Measurements from ENCODE around the gene LRRC72.
"Not testable (repeated sequence)": the region's sequence is repeated elsewhere in the genome, so short reads cannot be mapped to it uniquely, and the experiment has no call there.

The LRRC72 gene

DNA sequence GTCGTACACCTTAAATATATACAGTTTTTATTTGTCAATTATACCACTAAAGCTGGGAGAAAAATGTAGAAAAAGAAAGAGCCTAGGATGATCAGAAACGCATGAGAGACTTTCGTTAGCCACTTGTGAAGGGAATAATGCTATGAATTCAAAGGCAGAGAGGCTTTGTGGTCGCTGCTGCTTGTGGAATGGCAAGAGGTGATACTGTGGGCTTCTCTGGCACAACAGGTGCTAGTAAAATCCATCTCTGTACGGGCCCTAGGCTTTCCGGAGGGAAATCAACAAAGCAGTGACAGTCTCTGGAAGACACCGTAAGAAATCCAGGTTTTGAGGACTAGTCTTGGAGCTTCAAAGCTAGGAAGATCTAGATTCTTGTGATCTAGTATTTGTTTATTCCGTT lies 52.6 kb downstream of the LRRC72 start:
- no peak for DNase-seq (ENCODE audit: low read depth, low spot score)

DNA sequence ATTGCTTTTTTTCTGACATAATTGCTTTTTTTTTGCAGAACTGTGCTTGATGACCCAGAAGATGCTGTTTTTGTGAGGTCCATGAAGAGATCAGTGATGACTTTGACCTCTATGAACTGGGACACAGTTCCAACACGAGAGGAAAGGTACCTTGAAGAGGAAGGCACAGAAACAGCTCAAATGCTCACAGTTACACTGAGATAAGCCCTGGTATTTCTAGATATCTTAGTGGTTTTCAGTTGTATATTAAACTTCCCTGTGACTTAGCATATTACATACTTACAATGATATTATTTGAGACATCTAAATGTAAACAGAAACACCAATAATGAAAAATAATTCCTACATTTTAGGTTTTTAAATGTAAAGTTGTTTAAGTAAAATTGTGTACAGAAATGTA lies 54.7 kb downstream of the LRRC72 start:
- no peak for DNase-seq (ENCODE audit: low read depth, low spot score)

DNA sequence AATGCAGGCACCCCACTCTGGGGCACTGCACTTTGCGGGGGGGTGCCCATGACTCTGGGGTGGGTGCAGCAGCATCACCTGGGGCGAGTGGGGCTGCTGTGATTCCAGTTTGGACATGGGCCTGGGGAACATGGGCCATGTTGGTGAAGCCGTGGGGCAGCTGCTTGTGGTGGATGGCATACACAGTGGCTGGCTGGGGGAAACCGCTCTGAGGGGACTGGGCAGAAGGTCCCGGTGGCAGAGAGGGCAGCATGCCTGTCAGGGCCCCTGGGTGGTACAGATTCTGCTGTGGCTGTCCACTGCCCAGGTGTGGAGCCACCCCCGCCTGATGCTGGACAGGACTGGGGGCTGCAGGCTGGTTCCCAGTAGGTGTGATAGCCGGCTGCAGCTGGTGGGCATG lies 57.2 kb downstream of the LRRC72 start:
- DNase-seq (ENCODE audit: low read depth, low spot score) = no peak

DNA sequence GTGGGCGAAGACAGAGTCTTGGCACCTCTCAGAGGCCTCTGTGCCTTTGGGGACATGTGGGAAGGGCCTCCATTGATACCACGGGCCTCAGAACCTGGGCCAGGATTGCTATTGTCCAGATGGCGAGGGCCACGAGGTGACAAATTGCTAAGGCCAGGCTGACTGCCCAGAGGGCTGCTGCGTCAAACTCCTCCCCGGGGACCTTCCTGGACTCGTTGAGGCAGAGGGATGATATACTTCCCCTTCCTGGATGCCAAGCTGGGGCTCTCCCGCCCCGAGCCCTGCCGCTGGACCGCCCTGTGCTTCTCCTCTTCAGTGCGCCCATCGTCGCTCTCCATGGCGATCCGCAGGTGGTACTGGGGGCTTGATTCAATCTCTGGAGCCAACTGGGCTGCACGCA lies 58.9 kb downstream of the LRRC72 start:
- no peak for DNase-seq (ENCODE audit: low read depth, low spot score)

DNA sequence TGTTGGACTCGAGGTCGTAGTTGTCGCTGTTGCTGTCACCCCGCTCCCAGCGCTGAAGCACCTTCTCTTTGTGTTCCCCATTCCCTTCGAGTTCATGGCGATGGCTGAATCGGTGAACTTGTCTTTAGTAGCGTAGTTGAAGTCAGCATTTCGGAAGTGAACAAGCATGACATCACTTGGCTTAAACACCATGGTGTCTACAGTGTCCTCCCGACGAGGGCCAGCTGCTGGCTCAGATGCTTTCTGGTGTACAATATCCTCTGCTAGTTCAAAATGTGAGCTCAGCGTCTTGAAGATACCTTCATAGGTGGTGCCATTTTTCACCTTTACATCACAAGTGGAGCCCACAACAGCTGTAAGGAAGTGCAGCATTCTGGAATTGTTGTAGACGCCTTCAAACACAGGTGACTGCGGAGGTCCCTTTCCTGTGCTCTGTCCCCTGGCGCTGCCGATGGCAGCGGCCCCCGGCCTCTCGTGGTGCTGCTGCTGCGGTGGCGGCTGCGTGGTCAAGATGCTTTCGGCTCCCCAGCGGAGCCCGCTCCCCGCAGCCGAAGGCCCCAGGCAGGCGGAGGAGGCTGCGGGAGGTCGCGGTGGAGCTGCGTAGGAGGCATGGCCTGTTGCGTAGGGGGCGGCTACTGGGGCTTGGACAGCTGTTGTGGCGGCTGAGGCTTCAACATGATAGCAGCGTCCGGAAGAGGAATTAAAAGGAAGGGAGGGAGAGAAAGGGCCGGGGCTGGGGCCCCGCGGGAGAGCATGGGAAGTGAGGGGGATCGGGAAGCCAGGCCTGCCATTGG lies 59.7 kb downstream of the LRRC72 start:
- DNase-seq (ENCODE audit: low read depth, low spot score) = no peak

DNA sequence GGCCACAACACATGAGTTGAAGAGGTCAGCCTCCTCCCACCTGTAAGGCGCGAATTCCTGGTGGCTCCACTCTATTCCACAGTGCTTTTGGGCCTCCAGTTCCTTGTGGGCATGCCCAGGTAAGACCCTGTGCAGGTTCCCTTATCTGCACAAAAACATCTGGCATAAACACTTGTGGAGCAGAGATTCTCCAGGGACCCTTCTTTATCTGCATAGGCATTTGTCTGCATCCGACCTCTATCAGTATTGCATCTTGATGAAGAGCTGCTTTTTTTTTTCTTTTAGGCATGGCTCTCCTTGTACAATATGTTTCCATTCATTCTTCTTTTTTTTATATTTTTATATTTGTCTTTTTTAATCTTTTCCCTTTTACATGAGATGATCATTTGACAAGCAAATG lies 60.5 kb downstream of the LRRC72 start:
- no peak for DNase-seq (ENCODE audit: low read depth, low spot score)

DNA sequence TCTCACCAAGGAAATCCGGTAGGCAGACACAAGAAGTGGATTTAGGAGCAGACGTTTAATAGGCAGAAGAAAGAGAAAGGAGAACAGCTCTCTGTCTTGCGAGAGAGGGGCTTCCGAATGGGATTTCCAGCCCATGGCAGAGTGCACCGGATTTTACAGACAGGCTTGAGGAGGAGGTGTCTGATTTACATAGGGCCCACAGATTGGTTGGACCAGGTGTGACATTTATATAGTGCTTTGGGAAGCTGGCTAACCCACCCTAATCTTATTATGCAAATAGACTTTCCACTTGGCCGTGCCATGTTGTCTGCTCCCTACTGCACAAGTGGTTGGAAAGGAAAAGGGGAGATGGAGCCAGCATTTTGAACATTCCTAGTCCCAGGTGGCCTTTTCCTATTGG lies 61.2 kb downstream of the LRRC72 start:
- no peak for DNase-seq (ENCODE audit: low read depth, low spot score)

DNA sequence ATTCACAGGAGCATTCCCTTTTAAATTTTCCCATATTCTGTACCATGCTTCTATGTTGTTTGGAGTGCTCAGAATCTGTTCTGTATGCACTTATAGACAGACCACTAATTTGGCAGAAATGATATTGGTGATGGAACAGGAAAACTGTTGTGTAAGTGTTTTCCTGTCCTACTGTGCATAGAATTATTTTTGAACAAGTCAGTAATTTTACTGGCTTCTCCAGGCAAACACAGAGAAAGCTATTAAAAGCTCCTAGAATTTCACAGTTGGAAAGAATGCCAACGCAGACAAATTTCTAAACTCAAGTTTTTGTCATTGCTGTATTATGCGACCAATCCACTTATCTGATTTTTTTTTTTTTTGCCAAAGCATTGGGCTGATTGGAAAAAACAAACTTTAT lies 63.3 kb downstream of the LRRC72 start:
- no peak for DNase-seq (ENCODE audit: low read depth, low spot score)

DNA sequence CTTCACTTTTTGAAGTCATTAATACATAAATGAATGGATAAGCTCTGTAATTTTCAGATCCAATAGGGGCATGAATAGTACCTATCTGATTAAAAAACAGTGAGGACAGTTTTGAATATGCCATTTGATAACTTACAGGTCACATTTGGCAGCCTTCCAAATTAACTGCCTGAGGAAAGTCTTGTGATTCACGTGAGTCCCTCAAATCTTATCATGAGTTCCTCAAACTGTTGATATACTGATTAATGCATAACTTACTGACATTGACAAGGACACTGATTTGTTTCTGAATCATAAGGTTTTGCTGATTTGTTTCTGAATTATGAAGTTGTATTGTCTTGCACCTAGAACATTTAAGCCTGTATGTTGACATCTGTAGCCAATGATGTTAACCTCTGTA lies 63.8 kb downstream of the LRRC72 start:
- DNase-seq (ENCODE audit: low read depth, low spot score) = no peak

DNA sequence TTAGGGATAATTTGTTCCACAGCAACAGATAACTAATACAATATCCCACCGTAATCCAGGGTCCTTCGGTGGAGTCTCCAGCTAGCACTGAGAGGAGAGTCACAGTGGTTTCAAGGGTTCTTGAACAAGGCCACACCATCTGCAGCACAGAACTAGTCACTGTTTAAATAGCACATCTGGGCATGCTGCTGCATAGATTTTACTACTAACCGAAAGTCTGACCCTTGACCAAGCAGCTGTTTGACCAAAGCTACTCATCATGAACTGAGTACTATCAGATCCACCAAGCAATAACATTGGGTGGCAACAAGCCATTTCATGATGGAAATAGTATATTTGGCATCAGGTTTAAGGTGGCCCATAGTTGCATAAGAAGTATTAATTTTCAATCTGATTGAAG lies 65.8 kb downstream of the LRRC72 start:
- no peak for DNase-seq (ENCODE audit: low read depth, low spot score)

DNA sequence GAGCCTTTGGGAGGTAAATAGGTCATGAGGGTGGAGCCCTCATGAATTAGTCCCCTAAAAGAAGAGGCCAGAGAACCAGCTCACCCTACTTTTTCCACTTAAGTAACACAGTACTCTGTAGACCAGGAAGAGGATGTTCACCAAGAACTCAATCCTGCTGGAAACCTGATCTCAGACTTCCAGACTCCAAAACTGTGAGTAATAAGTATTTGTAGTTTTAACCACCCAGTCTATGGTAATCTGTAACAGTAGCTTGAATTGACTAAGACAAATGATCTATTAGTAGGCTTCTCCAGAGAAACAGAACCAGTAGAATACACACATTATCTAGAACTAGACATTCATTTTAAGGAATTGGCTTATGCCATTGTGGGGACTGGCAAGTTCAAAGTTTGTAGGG lies 67.4 kb downstream of the LRRC72 start:
- no peak for DNase-seq (ENCODE audit: low read depth, low spot score)

DNA sequence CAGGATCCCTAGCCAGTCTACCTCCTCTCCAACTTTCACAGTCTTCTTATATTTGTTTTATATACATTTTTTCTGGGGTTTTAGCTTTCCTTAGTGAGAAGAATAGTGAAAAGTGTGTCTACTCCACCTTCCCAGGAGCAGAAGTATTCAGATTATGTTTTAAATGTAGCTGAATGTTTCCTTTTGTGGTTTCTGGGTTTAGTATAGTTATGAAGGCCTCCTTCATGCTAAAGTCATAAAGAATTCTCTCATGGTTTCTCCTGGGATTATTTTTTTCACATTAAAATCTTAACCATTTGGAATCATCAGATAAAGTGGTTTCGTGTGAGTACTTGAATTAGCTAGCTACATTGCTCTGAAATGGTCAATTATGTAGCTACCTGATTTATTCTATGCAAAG lies 68.1 kb downstream of the LRRC72 start:
- DNase-seq (ENCODE audit: low read depth, low spot score) = no peak

DNA sequence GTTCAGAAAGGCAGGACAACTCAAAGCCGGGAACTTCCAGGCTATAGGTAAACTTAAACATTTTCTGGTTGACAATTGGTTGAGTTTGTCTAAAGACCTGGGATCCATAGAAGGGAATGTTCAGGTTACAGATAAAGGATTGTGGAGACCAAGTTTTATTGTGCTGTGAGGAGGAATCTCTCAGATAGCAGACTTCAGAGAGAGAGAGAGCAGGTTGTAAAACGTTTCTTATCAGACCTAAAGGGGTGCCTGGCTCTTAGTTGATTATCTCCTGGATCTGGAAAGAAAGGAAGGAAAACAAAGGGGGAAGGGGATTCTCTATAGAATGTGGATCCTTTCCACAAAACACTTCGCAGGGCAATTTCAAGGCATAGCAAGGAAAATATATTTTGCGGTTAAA lies 69.0 kb downstream of the LRRC72 start:
- not testable (repeated sequence) for DNase-seq (ENCODE audit: low read depth, low spot score)

DNA sequence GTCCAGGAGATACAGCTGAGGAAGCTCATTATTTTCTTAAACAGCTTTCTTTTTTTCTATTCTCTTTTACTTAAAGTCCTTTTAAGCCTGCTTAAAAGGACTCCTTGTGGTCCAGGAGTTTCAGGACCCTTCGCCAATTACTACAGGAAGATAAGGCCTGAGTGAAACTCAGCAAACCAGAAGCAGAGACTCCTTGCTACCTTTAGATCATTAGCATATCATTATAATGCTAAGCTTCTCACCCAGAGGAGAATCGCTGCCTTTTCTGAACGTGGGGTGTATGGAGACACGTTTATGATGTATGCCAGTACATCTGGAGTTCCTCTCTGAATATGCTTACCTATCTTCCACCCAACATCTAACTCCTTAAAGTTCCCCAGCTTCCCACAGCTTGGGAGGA lies 71.4 kb downstream of the LRRC72 start:
- no peak for DNase-seq (ENCODE audit: low read depth, low spot score)

DNA sequence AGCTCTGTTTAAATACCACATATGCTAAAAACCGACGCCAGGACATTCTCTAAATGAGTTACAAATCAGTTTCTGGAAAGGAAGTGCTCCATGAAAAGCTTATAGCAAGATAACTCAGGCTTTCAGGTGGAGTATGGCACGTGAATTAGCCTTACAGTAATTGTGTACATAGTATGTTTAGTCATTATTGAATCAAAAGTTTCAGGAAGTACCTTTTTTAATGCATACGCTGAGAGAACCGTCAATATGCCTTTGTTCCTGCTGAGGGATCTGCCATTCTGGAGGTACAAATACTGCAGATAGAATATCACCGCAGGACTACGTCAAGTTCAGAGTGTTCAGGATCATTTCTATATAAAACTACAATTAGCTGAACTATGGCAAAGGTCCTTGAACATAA lies 73.2 kb downstream of the LRRC72 start:
- no peak for DNase-seq (ENCODE audit: low read depth, low spot score)

DNA sequence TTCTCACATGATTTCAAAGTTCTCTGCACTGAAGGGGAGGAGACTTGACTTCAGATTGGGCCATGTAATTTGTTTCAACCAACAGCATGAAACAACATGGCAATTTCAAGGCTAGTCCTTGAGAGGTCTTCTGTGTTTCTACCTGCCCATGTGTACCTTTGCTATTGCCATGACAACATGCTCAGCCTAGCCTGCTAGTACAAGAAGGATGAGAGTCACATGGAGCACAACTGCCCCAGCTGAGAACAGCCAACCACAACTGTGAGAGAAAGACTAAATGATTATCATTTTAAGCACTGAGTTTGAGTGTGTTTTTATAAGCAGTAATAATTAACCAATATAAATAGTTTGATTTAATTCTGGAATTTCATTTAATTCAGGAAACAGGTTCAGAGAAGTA lies 77.0 kb downstream of the LRRC72 start:
- no peak for DNase-seq (ENCODE audit: low read depth, low spot score)

DNA sequence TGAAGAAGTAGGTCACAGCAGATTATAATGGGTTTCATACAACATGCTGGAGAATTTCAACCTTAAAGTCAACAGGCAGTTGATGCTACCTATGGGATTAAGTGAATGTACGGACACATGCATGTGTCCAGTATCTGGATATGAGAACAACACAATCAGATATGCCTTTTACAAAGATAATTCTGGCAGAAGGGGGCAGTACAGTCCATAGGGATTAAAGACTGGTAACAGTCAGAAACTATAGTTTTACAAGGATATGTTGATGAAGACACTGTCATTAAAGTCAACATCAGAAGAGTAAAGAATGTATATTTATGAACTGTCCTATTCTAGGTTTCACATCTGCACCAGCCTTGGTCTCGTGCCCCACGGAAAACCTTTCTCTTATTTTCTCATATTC lies 77.4 kb downstream of the LRRC72 start:
- no peak for DNase-seq (ENCODE audit: low read depth, low spot score)

DNA sequence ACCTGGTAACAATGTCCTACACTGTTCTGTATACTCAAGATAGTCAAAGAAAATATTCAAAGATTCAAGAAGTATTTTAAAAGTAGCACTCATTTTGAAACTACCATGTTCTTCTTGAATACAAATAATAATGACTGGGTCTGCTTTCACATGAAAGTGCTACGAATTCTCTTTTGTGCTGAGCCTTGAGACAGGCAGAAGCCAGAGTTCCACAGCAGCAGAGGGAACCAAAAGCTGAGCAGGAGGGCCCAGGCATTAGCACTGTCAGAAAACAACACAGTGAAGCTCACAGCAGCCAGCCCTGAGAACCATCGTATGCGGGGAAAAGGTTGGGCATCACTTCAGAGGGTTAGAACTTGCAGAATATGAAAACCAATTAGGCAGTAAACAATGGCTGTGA lies 80.1 kb downstream of the LRRC72 start:
- no peak for DNase-seq (ENCODE audit: low read depth, low spot score)

DNA sequence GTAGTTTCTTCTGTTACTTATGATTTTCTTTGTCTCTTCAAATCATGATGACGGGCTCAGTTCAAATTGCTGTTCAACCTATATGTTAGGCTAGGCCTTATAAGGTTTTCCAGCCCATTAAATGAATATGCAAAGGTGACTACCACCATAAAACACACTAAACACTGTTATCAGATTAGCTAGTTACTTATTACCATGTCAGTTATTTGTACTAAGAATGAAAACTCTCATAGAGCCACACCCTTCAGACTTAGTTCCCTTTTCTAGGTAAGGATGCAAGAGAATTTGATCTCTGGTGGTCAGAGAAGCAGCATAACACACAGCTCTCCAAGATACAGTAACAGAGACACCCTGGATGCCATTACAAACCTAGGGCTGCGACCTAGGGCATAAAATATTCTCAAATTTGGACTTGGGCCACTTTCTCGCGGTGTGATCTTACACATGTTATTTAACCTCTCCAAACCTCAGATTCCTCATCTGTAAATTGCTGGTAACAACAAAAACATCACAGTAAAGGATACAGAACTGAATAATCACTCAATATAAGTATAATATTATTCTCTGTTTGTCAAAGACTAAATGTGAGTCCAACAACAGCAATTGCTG lies 83.3 kb downstream of the LRRC72 start:
- no peak for DNase-seq (ENCODE audit: low read depth, low spot score)

DNA sequence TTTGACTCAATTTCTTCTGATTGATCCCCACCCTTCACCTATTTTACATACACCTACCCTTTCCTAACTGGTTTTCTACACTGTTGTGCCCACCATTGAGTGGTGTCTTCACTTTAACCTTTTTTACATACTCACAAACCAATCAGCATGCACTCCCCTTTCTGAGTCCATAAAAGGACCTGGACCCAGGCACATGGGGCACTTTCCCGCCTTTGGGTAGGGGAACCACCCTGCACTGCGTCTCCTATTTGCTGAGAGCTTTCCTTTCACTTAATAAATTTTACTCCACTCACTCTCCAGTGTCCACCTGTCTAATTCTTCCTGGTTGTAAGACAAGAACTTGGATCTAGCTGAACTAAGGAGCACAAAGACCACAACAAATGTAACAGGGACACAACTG lies 85.1 kb downstream of the LRRC72 start:
- no peak for DNase-seq (ENCODE audit: low read depth, low spot score)

DNA sequence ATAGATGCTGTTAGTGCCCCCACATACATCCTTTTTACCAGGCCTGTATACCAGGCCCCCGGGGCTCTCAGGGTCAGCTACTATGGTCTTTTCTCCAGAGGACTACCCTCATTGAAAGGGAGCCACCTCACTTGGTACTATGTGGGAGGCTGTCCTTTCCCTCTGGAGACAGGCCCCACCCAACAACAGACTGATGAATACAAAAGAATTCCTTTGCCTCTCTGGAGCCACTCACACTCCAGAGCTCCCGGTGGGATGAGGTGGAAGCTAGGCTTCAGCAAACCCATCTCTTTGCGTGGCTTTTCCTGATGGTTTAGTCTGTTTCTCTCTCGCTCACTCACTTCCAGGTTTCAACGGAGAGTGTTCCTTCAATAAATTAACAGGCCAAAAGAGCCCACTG lies 88.6 kb downstream of the LRRC72 start:
- no peak for DNase-seq (ENCODE audit: low read depth, low spot score)

DNA sequence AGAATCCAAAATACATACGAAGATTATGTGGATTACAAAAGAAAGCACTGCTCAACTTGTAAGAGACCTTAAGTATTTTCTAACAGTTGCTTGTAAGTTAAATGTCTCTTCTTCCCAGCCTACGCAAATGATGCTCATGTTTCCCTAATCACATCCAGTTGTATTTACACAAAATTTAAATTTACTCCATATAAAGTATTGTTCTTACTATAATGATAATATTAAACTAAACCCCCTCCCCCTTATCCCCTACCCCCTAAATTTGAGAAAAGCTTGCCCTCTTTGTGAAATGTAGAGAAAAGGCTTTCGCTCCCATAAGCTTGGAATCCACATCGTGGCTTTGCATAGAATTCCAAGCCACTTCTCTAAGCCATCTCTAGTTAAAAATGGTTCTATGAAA lies 89.5 kb downstream of the LRRC72 start:
- no peak for DNase-seq (ENCODE audit: low read depth, low spot score)

DNA sequence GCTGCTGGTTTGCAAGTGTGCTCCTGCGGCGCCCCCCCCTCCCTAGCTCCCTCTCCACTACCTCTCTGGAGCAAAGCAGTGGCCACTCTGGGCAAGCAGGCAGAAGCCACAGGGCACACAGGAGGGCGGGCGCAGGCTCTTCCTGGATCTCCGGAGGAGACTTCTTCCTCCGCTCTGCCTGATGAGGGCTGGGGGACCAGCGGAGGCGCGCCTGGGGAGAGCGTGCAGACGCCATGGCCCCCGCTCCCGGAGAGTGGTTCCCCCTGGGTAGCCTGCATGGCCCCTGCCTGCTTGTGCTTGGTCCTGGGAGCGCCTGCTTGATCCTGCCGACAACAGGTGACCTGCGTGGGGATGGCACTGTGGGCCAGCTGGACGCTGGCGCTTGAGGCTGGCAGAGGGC lies 89.9 kb downstream of the LRRC72 start:
- DNase-seq (ENCODE audit: low read depth, low spot score) = no peak

DNA sequence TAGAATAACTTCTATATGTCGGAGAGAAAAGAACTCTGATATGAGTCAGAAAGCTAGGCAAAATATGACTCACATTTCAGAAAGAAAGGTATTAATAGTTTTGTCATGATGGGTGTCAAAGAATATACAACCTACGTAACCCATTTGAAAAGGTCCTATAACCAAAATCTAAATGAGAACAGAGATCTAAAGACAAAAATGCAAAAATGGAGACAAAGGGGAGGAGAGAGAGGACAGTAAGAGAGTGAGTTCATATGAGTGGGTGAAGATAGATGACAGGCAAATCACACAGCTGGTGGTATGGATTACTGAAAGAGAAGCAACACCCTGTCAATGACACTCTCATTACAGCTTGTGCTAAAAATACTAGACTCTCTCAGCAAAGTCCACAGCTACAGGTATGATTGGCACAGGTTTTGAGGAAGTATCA lies 93.4 kb downstream of the LRRC72 start:
- no peak for DNase-seq (ENCODE audit: low read depth, low spot score)

All from activated naive CD8-positive, alpha-beta T cell treated with anti-CD3 and anti-CD28 coated beads, Interleukin-2, amount 50 U/mL, for 16 hours (primary cell).